Astrocyte (in vitro differentiated cells and primary cell): ENCODE data around the gene SKAP2. TPM values are rescaled to one million over a fixed set of nuclear protein-coding genes. Genes with fewer than 3 reads are reported as not detected.

ENCODE experiments used
- DNase-seq: peaks from one replicate; pipeline ENCODE4 v3.0.0-alpha.2; 2010; ENCODE audit warnings: low read depth
- FAIRE-seq: peaks from 2 replicates; lab custom pipeline; 2011; peaks lifted over from hg19 to GRCh38; lab: Jason Lieb, UNC
- H2AFZ ChIP-seq: 2 replicates; pipeline ENCODE4 v1.6.0; 2012; ENCODE audit warnings: low read depth, low read length, inconsistent platforms
- H3K27ac ChIP-seq: 2 replicates; pipeline ENCODE4 v1.5.1; 2011; ENCODE audit warnings: low read depth, low read length, inconsistent platforms
- H3K27me3 ChIP-seq: 2 replicates; pipeline ENCODE4 v1.6.0; 2011; ENCODE audit warnings: low read length, inconsistent platforms; ENCODE audit not compliant: insufficient read depth
- H3K36me3 ChIP-seq: 2 replicates; pipeline ENCODE4 v1.5.1; 2011; ENCODE audit warnings: low read length, inconsistent platforms; ENCODE audit not compliant: insufficient read depth
- H3K4me1 ChIP-seq: 2 replicates; pipeline ENCODE4 v1.5.1; 2011; ENCODE audit warnings: low read length, inconsistent platforms; ENCODE audit not compliant: insufficient read depth
- H3K4me2 ChIP-seq: 2 replicates; pipeline ENCODE4 v1.6.0; 2012; ENCODE audit warnings: low read length, inconsistent platforms
- H3K4me3 ChIP-seq: 2 replicates; pipeline ENCODE4 v1.5.1; 2011; ENCODE audit warnings: low read depth, mild to moderate bottlenecking, low read length, inconsistent platforms; ENCODE audit not compliant: insufficient read depth
- H3K79me2 ChIP-seq: 2 replicates; pipeline ENCODE4 v1.6.0; 2012; ENCODE audit warnings: mild to moderate bottlenecking, low read length, inconsistent platforms; ENCODE audit not compliant: insufficient read depth
- H3K9ac ChIP-seq: 2 replicates; pipeline ENCODE4 v1.6.0; 2012; ENCODE audit warnings: mild to moderate bottlenecking, low read length, inconsistent platforms
- H3K9me3 ChIP-seq: 2 replicates; pipeline ENCODE4 v1.5.1; 2012; ENCODE audit warnings: low read depth, mild to moderate bottlenecking, low read length, inconsistent platforms; ENCODE audit not compliant: insufficient read depth
- H4K20me1 ChIP-seq: 2 replicates; pipeline ENCODE4 v1.6.0; 2012; ENCODE audit warnings: low read length, inconsistent platforms; ENCODE audit not compliant: insufficient read depth
- H3K27ac Mint-ChIP-seq: one replicate; pipeline ENCODE4 v1.8.0; 2021; ENCODE audit warnings: mild to moderate bottlenecking, mixed read lengths; ENCODE audit not compliant: unreplicated experiment
- H3K27me3 Mint-ChIP-seq: one replicate; pipeline ENCODE4 v1.8.0; 2021; ENCODE audit warnings: low read depth, mixed read lengths; ENCODE audit not compliant: unreplicated experiment
- H3K36me3 Mint-ChIP-seq: one replicate; pipeline ENCODE4 v1.8.0; 2021; ENCODE audit warnings: low read depth, mixed read lengths; ENCODE audit not compliant: unreplicated experiment
- H3K4me1 Mint-ChIP-seq: one replicate; pipeline ENCODE4 v1.8.0; 2021; ENCODE audit warnings: low read depth, mixed read lengths; ENCODE audit not compliant: unreplicated experiment
- H3K4me3 Mint-ChIP-seq: one replicate; pipeline ENCODE4 v1.8.0; 2021; ENCODE audit warnings: mild to moderate bottlenecking, moderate library complexity, mixed read lengths; ENCODE audit not compliant: unreplicated experiment
- H3K9me3 Mint-ChIP-seq: one replicate; pipeline ENCODE4 v1.8.0; 2021; ENCODE audit warnings: mild to moderate bottlenecking, mixed read lengths; ENCODE audit not compliant: unreplicated experiment
- EZH2 ChIP-seq: IDR thresholded peaks from 2 replicates; pipeline ENCODE4 v1.6.1; 2012; ENCODE audit warnings: mild to moderate bottlenecking, low read length, inconsistent platforms; ENCODE audit not compliant: insufficient read depth
- total RNA-seq: library from RNA; stranded (reverse); gene quantifications from 2 replicates; pipeline ENCODE4 v1.2.1, GENCODE V29; 2021
- TF ChIP-seq, protein P1 (sequence below): IDR thresholded peaks from 2 replicates; pipeline ENCODE4 v1.5.1; 2011; ENCODE audit warnings: low read depth, mild to moderate bottlenecking, inconsistent platforms, low read length, moderate library complexity; ENCODE audit not compliant: insufficient read depth

SKAP2 gene
- total RNA-seq, 1 donor from 2014 or later, result 10.1 TPM

DNA sequence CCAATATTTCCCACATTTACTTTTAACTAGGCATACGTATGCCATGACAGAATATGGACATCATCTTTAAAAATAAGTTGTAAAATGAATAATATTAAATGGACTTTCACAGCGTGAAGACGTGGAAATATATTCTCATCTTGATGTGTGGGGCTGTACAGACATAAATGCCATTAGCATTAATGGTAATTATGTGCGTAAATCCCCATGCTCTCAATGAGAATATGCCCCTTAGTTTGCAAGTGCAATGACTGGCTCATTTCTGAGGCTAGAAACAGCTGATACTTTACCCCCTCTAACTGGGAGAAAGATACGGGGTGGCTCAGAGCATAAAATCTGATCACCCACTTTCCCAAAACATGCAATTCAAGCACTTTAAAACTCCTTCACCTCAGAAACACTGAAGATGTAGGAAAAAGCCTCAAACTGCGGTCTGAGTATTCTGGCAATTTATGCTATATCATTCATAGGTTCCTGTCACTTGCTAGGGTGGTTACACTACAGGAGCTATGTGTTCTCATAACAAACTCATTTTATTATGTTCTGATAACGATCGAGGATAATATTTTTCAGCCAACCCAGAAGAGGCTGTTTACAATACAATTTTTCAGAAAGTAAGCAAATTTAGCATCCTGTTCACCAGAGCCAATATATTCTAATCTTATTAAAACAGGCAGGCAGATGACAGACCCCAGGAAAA lies 211.8 kb downstream of the SKAP2 start:
- no peaks in the 10 kb centered on the region for H3K79me2 ChIP-seq
- no peaks in the 10 kb centered on the region for H3K9me3 Mint-ChIP-seq
- H3K9ac ChIP-seq, result no peak overlapping the region
- no peak overlapping the region for H3K4me3 Mint-ChIP-seq
- H3K4me3 ChIP-seq, result no peak overlapping the region
- H3K36me3 Mint-ChIP-seq, result no peaks in the 10 kb centered on the region
- DNase-seq, result no peak
- no peaks in the 10 kb centered on the region for H3K36me3 ChIP-seq
- no peak for FAIRE-seq
- H3K9me3 ChIP-seq, result no peaks in the 10 kb centered on the region
- peaks cover 2% of the 10 kb centered on the region for H3K27me3 Mint-ChIP-seq
- TF ChIP-seq, protein P1, sequence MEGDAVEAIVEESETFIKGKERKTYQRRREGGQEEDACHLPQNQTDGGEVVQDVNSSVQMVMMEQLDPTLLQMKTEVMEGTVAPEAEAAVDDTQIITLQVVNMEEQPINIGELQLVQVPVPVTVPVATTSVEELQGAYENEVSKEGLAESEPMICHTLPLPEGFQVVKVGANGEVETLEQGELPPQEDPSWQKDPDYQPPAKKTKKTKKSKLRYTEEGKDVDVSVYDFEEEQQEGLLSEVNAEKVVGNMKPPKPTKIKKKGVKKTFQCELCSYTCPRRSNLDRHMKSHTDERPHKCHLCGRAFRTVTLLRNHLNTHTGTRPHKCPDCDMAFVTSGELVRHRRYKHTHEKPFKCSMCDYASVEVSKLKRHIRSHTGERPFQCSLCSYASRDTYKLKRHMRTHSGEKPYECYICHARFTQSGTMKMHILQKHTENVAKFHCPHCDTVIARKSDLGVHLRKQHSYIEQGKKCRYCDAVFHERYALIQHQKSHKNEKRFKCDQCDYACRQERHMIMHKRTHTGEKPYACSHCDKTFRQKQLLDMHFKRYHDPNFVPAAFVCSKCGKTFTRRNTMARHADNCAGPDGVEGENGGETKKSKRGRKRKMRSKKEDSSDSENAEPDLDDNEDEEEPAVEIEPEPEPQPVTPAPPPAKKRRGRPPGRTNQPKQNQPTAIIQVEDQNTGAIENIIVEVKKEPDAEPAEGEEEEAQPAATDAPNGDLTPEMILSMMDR, result no peak
- TF ChIP-seq EZH2, result no peak
- no peaks in the 10 kb centered on the region for H3K4me1 ChIP-seq
- H3K27ac Mint-ChIP-seq, result no peak overlapping the region
- H3K4me1 Mint-ChIP-seq, result peaks cover 9% of the 10 kb centered on the region
- H3K27me3 ChIP-seq, result peaks cover 23% of the 10 kb centered on the region
- no peak overlapping the region for H2AFZ ChIP-seq
- H3K27ac ChIP-seq, result no peak overlapping the region
- H4K20me1 ChIP-seq, result no peaks in the 10 kb centered on the region
- no peak overlapping the region for H3K4me2 ChIP-seq

DNA sequence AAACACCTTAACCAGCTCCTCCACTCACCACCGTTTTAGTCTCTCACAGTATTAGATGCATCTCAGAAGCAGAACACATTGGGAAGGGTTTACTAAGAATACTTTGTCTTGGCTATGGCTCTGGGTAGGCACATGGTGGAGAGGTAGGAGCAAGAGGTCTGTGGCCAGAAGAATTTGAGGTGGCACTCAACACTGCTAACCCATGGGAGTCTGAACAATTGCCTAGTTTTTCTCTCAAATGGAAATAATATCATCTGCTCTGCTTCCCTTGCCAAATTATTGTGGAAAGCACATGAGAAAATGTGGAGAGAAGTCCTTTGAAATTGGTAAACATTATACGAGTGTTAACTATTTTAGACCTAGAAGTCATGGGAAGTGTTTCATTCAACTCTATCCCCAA lies 214.3 kb downstream of the SKAP2 start:
- Mint-ChIP-seq H3K4me3 (no peak overlapping the region), H3K4me1 (peaks cover 9% of the 10 kb centered on the region), H3K27me3 (peaks cover 2% of the 10 kb centered on the region), H3K27ac (no peak overlapping the region), H3K36me3 (no peaks in the 10 kb centered on the region), H3K9me3 (no peaks in the 10 kb centered on the region)
- Histone ChIP-seq H3K27ac (no peak overlapping the region), H3K27me3 (peaks cover 5% of the 10 kb centered on the region), H2AFZ (no peak overlapping the region), H3K36me3 (no peaks in the 10 kb centered on the region), H3K9ac (no peak overlapping the region), H4K20me1 (no peaks in the 10 kb centered on the region), H3K4me1 (no peaks in the 10 kb centered on the region), H3K9me3 (no peaks in the 10 kb centered on the region), H3K79me2 (no peaks in the 10 kb centered on the region), H3K4me2 (no peak overlapping the region), H3K4me3 (no peak overlapping the region)
- no peak for DNase-seq
- no peak for FAIRE-seq
- TF ChIP-seq, protein P1, result no peak
- no peak for TF ChIP-seq EZH2

DNA sequence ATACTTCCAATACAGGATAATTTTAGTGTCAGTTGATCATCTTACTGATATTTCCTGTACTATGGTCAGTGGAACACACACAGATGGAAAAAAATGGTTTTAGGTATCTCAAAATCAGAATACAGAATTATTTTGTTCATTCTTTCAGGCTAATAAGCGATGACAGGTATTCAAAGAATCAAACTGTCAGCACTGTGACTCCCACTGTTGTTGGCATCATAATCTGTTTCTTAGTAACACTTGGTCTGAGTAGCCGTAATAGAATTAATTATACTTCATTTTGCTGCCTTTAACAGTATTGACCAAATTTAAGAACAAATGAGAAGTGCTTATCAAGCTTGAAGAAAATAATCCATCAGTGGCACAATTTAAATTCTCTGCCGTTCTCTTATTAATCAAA lies 215.0 kb downstream of the SKAP2 start:
- Histone ChIP-seq H3K9ac (no peak overlapping the region), H3K4me2 (no peak overlapping the region), H2AFZ (no peak overlapping the region), H3K9me3 (no peaks in the 10 kb centered on the region), H3K4me3 (no peak overlapping the region), H3K4me1 (no peaks in the 10 kb centered on the region), H3K36me3 (no peaks in the 10 kb centered on the region), H4K20me1 (no peaks in the 10 kb centered on the region), H3K27ac (no peak overlapping the region), H3K79me2 (no peaks in the 10 kb centered on the region), H3K27me3 (no peaks in the 10 kb centered on the region)
- TF ChIP-seq, protein P1, result no peak
- no peak for TF ChIP-seq EZH2
- Mint-ChIP-seq H3K4me1 (peaks cover 9% of the 10 kb centered on the region), H3K36me3 (no peaks in the 10 kb centered on the region), H3K9me3 (no peaks in the 10 kb centered on the region), H3K4me3 (no peak overlapping the region), H3K27ac (no peak overlapping the region), H3K27me3 (peaks cover 2% of the 10 kb centered on the region)
- FAIRE-seq (no peak), DNase-seq (no peak)
